ENCODE results near the gene FSTL5.

The FSTL5 gene

DNA sequence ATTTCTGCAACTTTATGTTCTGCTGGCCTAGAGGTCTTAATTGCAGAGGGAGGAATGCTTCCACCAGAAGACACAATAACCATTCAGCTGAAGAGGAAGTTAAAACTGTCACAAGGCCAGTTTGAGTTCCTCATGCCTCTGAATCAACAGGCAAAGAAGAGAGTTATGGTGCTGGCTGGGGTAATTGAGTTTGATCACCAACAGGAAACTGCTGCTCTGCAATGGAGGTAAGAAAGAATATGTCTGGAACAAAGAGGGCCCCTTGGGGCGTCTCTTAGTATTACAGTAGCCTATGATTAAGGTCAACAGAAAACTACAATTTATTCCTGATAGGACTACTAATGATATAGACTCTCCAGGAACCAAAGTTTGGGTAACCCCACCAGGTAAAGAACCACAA, 744.0 kb downstream of the FSTL5 start:
- DNase-seq, result no peak

DNA sequence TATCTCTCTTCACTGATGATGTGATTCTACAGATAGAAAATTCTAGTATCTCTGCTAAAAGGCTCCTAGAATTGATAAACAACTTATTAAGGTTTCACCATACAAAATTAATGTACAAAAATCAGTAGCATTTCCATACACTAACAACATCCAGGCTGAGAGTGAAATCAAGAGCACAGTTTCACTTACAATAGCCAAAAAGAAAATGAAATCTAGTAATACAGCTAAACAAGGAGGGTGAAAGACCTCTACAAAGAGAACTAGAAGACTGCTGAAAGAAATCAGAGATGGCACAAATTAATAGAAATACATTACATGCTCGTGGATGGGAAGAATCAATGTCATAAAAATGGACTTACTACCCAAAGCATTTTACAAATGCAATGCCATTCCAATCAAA, 751.9 kb downstream of the FSTL5 start:
- no peak for DNase-seq

DNA sequence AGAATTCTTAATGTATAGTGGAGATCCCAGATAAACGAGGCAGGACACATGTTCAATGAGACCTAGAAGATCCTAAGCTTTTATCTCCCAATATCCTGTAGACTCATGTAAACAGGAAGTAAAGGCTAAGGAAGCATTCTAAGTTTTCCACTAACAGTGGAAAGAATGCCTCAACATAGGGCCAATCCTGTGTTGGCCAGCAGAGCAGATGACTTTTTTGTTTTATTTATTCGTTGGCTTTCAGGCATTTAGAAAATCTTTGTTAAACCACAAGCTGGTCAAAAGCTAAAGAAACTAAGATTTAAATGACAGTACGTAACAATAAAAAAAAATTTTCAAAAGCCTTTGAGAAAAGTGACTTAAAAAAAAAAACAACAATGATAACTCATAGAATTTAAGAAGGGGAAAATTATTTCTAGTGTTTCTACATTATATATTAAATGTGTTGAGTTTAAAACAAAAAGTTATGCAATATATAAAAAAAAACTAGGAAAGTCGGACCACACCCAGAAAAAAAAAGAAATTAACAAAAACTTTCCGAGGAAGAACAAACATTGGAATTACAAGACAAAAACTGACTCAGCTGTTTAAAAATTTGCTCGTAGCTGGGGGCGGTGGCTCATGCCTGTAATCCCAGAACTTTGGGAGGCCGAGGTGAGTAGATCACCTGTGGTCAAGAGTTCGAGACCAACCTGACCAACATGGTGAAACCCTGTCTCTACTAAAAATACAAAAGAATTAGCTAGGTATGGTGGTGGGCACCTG, 759.3 kb downstream of the FSTL5 start:
- DNase-seq, result no peak

DNA sequence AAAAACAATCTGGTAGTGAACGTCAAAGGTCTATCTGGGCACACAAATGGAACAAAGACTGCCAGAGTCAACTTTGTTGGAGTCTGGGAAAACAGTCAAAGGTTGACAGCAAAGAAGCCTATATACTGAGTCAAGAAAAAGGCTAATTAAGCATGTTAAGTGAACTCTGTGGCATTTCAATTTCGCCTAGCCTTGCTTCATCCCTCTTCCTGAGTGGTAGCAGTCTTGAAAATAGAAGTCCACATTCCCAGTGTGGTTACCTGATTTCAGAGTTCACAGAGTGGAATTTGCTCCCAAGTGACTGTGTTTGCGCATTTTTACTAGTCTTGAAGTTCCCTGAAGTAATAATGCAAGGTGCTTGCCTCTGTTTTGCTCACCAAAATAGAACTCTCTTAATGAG, 760.0 kb downstream of the FSTL5 start:
- no peak for DNase-seq

DNA sequence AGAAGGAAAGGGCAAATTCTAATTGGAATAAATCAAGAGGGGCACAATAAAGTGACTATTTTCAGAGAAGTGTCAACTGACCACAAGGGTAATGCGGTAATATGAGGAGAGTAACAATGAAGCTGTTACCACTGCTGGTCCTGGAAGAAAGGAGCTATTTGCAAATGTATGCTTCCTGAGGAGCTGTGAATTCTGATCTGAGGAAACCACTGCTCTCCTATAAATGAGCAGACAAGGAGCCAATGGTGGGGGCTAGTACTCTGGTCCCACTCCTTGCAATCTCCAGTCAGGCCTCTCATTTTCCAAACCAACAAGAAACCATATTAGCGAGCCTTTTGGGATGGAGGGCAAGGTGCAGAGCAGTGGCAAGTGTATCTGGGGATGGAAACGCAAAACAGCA, 770.2 kb downstream of the FSTL5 start:
- DNase-seq, result no peak

DNA sequence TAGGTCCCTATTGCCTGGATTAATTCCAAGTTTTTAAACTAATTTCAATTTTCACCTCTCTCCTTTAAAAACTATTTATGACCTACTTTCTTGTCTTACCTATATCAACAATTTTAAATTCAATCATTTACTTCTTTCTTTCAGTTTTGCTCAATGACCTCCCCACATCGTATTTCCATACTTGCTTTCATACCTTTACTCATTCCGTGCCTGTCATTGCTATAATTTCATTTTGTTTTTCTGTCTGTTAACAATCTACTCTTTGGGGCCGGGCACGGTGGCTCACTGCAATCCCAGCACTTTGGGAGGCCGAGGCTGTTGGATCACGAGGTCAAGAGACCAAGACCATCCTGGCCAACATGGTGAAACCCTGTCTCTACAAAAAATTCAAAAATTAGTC, 781.1 kb downstream of the FSTL5 start:
- no peak for DNase-seq

DNA sequence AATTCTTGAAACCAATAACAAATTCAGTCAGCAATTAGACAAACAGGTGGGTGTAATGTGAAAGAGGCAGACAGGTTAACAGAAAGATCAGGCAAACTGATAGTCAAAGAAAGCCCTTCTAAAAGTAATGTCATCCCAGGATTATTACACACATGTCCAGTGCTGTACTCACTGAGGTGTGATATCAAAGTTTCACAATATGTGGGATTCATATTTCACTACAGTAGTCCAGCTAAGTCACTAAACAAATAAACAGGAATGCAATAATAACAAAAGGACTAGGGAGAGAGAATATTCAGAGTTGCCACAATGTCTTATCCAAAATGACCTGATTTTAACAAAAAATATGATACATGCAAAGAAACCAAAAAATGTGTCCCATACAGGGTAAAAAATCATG, 787.5 kb downstream of the FSTL5 start:
- DNase-seq, result no peak

DNA sequence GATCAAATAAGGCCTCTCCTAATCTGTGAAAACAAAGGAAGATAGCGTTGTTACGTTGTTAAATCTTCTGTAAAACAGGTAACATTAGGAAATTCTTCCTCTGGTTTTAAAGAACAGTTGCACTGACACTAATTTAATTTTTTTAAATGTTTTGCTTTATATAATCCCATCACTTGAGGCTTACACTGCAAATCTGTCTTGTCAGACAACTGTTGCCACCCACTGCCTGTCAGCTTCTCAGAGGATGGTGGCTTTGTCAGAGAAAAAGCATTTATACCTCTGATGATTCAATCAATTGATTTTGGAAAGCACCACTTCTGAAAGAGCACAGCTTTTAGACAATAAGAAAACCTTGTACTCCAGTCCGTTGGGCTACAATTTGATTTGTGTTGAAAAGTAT, 799.1 kb downstream of the FSTL5 start:
- DNase-seq, result no peak

DNA sequence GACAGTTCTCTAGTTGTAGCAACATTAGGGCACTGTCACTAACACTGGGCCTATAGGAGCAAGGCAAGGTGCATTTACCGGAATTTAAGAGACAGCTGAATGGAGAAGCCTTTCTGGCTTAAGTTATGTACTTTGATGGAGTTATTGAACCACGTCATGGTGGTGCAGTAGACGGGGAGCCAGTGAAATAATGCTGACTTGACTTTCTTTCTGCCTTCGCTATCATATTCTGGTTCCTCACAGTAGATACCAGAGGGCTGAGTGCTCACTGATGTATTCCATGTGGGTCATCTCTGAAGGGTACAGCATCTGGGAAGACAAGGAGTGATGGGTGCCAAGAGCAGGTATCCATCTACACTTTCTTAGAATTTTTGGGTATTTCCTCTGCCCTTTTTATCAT, 802.8 kb downstream of the FSTL5 start:
- no peak for DNase-seq

DNA sequence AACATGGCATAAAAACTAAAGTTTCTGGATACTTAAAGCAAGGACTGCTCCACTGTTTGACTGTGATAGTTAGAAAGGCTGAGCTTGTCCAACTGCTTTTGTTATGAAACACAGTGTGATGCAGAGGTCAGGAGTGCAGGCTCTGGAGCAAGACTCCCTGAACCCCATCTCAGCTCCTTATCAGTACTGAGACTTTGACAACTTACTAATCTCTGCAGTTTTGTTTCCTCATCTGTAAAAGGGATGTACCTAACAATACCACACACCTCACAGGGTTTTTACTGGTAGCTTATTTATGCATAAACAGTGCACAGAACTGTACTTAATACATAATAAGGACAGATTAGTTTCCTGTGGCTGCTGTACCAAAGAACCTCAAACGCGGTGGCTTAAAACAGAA, 804.3 kb downstream of the FSTL5 start:
- no peak for DNase-seq

DNA sequence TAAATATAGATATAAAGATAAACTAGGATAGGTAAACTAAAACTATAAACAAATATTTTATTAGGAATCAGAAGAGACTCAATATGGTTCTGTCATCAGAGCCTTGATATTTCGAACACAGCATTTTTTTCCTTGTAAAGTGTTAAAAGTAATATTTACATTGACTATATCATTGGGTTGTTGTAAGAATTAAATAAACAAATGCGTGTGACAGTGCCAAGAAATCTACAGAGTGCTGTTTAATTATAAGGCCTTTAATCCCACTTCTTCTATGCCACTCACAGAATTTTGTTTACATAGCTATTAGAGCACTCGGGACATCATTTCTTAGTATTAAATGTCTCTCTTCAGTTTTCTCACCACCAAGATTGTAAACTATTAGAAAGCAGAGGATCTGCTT, 807.4 kb downstream of the FSTL5 start:
- DNase-seq, result no peak

DNA sequence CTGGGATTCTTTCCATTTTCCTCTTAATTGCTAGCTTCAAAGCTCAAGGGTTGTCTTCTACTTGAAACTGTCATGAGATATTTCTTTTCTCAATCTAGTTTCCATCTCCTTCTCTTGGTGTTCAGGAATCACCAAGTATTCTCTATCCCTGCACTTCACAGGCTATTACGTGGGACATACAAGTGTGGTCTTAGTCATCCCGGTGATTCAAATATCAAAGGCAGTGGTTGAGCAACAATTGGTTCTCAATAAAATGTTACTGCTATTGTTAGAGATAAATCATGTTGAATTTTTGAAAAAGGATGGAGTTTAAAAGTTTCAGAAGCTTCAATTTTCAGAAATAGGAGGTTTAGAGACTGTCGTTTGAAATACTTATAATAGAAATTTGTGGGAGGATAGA, 812.9 kb downstream of the FSTL5 start:
- DNase-seq, result no peak

DNA sequence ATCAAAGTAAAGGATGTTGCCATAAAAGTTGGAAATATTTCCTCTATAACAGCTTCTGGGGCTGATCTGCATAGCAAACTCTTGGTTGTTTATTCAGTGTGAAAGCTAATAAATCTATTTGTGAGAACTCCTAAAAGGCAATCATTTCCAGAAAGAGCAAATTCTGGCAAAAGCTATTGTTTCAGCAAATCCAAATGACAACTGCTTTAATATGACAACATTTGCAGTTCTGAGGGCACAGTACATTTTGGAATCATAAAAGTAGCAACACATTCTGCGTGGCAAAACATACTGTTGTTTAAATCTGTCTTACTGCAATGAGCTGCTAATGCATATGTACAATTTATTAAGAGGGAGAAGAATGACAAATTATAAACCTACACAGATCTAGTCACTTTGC, 818.1 kb downstream of the FSTL5 start:
- no peak for DNase-seq

DNA sequence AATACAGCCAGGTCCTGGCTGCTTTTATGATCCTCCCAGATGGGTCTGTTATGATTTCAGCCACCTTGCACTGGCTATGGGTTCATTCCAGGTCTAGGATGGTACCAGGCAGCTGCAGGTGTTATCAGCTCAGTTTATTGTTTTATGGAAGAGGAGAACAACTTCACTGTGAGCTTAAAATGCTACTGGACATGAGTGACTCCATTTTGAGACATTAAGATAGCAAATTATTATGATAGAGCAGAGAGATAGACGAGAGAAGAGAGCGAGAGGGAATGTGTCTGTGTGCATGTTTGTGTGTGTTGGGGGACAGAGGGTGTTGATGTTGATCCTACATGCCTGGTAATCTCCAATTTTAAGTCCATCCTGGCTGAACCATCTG, 820.2 kb downstream of the FSTL5 start:
- DNase-seq, result no peak

DNA sequence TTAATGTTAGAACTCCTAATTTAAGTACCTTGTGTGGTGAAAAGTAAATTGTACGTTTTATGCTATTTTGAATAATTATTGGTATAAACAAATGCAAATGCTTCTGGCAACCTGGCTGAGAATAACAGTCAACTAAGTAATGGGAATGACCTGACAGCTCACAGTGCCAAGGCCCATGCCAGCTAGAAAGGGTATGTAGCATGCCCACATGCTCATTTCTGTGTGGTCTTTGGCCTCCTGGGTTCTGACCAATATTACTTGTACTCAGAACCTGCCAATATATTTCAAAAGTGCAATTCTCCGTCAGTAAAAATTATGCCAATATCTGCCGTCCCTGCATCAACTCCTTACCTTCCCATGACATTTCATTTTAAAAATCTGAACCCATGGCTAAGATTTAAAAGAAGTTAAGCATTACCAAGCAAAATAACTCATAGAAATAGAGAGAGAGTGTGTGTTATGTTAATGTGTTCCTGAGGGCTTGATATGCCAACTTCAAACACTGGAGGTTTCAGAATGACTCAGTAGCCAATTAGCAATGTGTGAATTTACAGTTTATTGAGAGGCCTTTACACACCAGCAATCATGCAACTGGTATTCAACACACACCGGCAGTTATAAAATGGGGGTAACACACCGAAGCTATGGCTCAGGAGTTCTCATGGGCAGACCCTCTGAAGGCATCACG, 820.8 kb downstream of the FSTL5 start:
- no peak for DNase-seq

DNA sequence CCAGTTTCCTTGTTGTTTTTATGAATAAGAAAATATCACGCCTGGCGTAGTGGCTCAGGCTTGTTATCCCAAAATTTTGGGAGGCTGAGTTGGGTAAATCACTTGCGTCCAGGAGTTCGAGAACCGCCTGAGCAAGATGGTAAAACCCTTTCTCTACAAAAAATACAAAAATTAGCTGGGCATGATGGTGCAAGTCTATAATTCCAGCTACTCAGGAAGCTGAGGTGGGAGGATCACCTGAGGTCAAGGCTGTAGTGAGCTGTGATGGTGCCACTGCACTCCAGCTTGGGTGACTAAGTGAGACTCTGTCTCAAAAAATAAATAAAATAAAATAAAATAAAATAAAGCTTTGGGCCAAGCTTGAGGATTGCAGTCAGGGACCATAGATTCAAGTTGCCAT, 827.2 kb downstream of the FSTL5 start:
- DNase-seq, result no peak

DNA sequence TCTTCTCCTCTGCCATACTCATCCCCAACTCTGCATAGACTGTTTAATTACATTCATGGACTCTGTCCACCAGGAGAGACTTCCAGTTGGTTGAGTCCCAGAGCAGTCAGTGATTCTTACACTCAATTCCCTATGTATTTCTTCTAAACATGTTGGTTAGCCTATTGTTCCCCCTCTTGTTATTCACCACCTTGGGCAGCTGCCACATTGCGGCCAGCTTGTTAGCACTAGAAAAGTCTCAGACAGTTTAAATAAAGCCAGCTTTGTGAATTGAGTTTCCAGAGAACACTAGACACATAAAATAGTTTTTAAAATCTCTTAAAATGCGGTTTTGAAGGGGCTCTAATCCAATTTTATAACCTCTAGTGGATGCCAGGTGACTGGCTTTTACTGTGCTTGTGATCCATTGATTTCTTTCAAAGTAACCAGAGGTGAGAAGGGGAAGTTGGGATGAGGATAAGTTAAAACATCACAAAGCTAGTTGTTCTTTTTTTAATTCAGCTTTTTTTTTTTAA, 827.7 kb downstream of the FSTL5 start:
- DNase-seq, result no peak

Measured in GOT3 (cell line).